AG04449 (cell line): Measurements from ENCODE around the gene SLC22A4.

ENCODE experiments used
- CTCF ChIA-PET: fragments of 350-600 bp; formaldehyde crosslinking; extraction: SDS; loops from one replicate; lab custom pipeline; 2021; ENCODE audit warnings: antibody characterized with exemption; lab: Yijun Ruan, JAX
- POLR2A ChIA-PET: fragments of 400-600, 350-600 bp; formaldehyde crosslinking; extraction: SDS; loops from one replicate; lab custom pipeline; 2020; ENCODE audit warnings: antibody characterized with exemption, inconsistent platforms; lab: Yijun Ruan, JAX
- DNase-seq: peaks from one replicate; pipeline ENCODE4 v3.0.0-alpha.2; 2010; ENCODE audit warnings: low read depth, low spot score
- H3K4me3 ChIP-seq: 2 replicates; pipeline ENCODE4 v1.5.1; 2011; ENCODE audit warnings: low read depth, mild to moderate bottlenecking, control low read depth, low read length
- TF ChIP-seq, protein P1 (sequence below): IDR thresholded peaks from one replicate; pipeline ENCODE4 v1.5.1; 2011; ENCODE audit warnings: mild to moderate bottlenecking, moderate library complexity, low read length, control low read depth, inconsistent platforms; ENCODE audit not compliant: insufficient read depth; ENCODE audit errors: missing control alignments

Gene SLC22A4

DNA sequence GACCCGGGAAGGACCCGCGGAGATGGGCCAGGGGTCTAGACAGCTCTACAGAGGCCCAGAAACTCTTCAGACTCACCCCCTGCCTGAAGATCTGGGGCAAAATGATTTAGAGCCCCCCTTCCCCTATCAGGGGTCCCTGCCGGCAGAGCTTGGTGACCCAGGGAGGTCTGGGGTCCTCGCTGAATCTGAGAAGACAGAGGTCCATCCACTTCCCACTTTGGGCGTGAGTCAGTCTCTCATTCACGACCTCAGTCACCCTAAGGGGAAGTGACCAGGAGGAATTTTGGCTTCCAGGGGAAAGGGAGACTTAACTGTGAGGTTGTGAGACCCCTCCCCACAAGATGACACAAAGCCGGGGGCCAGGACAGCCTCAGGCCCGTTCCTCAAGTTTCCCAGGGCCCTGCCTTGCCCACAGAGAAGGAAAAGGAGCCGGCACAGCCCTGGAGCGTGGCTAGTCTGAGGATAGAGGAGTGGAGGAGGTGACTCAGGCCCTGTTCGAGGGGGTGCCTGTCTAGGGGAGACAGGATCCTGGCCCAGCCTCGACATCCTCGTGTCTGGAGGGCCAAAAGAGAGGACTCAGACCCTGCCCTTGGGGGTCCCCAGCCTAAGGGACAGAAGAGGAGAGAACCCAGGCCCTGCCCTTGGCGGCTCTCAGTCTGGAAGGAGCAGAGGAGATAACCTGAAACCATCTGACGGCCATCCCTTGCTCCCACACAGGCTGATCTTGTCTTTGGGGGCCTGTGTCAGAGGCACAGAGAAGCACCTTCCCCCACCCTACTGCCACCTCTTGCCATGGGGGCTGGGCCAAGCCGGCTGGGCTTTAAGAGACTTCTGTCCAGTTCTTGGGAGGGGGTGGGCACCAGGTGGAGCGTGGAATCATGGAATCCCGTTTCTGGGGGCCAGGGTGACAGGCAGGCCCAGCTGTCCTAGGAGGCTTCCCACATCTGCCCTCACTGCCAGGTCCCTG is 35.8 kb upstream of the SLC22A4 start:
- ChIA-PET POLR2A (interaction anchor here (0.9 to 1.1 kb wide), 5 partner anchors 20 to 43 kb away, joined by 3 to 6 read pairs (median 3); partner anchors contain the start of gene SLC22A4), CTCF (interaction anchor here (0.9 to 21.8 kb wide), 3 partner anchors 15 to 128 kb away, joined by 3 to 416 read pairs (median 36); no protein-coding TSS in a partner anchor)
- TF ChIP-seq, protein P1, sequence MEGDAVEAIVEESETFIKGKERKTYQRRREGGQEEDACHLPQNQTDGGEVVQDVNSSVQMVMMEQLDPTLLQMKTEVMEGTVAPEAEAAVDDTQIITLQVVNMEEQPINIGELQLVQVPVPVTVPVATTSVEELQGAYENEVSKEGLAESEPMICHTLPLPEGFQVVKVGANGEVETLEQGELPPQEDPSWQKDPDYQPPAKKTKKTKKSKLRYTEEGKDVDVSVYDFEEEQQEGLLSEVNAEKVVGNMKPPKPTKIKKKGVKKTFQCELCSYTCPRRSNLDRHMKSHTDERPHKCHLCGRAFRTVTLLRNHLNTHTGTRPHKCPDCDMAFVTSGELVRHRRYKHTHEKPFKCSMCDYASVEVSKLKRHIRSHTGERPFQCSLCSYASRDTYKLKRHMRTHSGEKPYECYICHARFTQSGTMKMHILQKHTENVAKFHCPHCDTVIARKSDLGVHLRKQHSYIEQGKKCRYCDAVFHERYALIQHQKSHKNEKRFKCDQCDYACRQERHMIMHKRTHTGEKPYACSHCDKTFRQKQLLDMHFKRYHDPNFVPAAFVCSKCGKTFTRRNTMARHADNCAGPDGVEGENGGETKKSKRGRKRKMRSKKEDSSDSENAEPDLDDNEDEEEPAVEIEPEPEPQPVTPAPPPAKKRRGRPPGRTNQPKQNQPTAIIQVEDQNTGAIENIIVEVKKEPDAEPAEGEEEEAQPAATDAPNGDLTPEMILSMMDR: no peak
- H3K4me3 ChIP-seq: peak overlapping the region; percentile 79
- DNase-seq: no peak

DNA sequence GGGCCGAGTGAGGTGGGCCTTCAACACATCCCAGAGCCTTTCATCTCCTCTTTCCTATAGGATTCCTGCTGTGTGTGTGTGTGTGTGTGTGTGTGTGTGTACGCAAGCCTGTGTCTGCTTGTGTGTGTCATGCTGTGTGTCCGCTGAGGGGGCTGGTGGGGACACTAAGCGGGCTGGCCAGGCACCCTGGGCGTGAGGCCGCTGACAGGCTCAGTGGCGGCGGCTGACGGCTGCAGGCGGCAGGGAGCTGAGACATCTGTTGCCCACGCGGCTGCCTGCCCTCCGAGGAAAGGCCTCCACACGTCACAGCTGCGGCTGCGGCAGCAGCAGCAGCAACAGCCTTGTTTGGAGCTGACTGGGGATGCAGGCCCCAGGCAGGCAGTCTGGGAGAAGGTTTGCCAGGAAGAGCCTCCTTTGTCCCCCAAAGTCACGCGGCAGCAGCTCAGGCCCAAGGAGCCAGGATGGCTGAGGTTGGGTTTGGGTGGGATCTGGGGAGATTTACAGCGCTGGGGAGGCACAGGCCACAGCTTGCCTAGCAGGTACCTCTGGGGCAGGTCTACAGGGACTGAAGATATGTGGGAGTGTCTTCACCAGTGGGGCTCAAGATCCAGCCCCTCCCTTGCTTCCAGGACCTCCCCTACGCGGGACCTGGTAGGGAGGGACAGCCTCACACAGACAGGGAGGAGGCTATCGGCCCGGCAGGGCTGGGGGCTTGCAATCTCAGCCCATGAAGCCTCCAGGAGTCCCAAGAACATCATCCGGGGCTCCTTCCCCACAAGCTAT is 34.9 kb upstream of the SLC22A4 start:
- H3K4me3 ChIP-seq: peak overlapping the region; percentile 79
- POLR2A ChIA-PET: interaction anchor here (0.6 to 2.6 kb wide), 8 partner anchors 13 to 236 kb away, joined by 3 to 9 read pairs (median 4); partner anchors contain the start of genes P4HA2 and SLC22A4
- peak; percentile 62 for DNase-seq
- TF ChIP-seq, protein P1: no peak
- CTCF ChIA-PET: interaction anchor here (0.9 to 21.8 kb wide), 3 partner anchors 14 to 127 kb away, joined by 3 to 416 read pairs (median 36); no protein-coding TSS in a partner anchor

DNA sequence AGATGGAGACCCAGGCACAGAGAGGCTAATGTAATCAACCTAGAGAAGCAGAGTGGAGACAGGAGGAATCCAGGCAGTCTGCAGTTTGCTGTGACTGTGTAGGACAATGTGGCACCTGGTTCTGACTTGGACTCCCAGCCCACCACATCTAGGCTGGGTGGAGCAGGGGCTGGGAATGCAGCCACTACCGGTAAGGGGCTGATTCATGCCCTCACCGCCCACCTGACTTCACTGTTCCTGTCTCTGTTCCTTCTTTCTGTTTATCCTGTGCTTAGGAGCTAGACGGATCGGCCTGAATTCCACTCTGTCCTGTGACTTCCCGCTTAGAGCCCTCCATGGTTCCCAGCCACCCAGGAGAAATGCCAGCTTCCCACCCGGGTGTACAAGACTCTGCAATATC is 34.1 kb upstream of the SLC22A4 start:
- CTCF ChIA-PET: interaction anchor here (1.4 to 21.8 kb wide), 3 partner anchors 13 to 34 kb away, joined by 3 to 416 read pairs (median 36); partner anchors contain the start of gene SLC22A4
- TF ChIP-seq, protein P1: no peak
- peak overlapping the region; percentile 79 for H3K4me3 ChIP-seq
- POLR2A ChIA-PET: interaction anchor here (2.6 kb wide), 1 partner anchor 32 kb away, joined by 9 read pairs; the partner anchor contains the start of gene P4HA2
- no peak for DNase-seq

DNA sequence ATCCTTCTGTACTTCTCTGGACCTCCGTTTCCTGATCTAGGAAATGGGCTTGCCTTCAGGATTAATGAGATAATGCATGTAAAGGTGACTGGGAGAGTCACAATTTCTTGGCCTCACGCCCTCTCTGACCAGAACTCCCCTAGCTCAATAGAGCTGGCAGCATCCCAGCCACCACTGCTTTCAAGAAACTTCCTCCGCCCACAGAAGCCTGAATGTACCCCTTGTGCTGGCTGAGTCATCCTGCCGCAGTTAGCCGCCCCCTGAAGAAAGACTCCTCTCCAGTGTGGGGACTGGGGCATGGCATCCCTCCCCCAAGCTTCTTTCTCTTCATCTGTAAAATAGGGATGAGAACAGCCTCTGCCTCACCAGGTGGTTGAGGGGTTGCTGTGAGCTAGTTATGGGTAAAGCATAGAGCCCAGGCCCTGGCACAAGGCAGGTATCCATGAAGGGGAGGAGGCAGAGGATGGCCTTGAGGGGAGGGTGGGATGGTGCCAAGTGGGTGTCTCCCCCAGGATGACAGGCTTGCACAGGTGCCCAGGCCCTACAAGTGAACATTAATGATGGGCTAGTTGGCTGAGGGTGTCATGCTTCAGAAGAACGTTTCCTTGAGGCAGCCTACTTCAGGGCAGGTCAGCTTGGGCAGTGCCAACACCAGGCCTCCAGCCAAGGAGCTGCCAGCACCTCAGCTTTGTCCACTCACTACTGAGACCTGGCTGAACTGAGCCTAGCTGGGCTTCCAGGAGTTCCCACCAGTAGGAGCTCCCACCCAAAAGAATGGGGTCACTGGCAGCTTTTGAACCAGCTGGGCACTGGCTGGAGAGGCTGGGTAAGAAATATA is 33.3 kb upstream of the SLC22A4 start:
- DNase-seq: peak; percentile 51
- CTCF ChIA-PET: interaction anchor here (0.6 to 21.8 kb wide), 6 partner anchors 9 to 71 kb away, joined by 3 to 416 read pairs (median 4); partner anchors contain the start of gene SLC22A4
- no peak overlapping the region; the same call in 1 of the 2 replicates for H3K4me3 ChIP-seq
- TF ChIP-seq, protein P1: no peak
- POLR2A ChIA-PET: interaction anchor here (1.0 to 2.6 kb wide), 2 partner anchors 33 to 36 kb away, joined by 3 to 9 read pairs; partner anchors contain the start of gene P4HA2
